IMR-90 (cell line): Measurements from ENCODE around the gene ZC3H8. TPM values are rescaled to one million over a fixed set of nuclear protein-coding genes. Genes with fewer than 3 reads are reported as not detected.
A peak's percentile ranks its signal among the peaks of the same experiment; 100 is the strongest.

Experiments
- ATAC-seq: fragments of 200-7000 bp; cut with Tn5 transposase; 2 replicates; pipeline ENCODE4 v1.9.1; 2020; ENCODE audit warnings: low read depth, mild to moderate bottlenecking, moderate library complexity
- BruUV-seq: library from RNA; stranded (reverse); fragments of 400-500 nt; replicated peaks from 2 replicates; lab custom pipeline; 2021; lab: Mats Ljungman, UMichigan
- CTCF ChIA-PET: fragments of 300-600 bp; formaldehyde crosslinking; extraction: SDS; loops from one replicate; lab custom pipeline; 2021; ENCODE audit warnings: antibody characterized with exemption; lab: Yijun Ruan, JAX
- POLR2A ChIA-PET: fragments of 300-600 bp; sonication (Branson Sonifier 250); formaldehyde crosslinking; loops from one replicate; lab custom pipeline; 2022; ENCODE audit warnings: antibody characterized with exemption; ENCODE audit not compliant: unreplicated experiment; lab: Charles Lee
- DNase-seq: peaks from one replicate; pipeline ENCODE4 v3.0.0; 2013
- H2AFZ ChIP-seq: replicated peaks from 2 replicates; pipeline ENCODE3; 2013; ENCODE audit warnings: low read length, mild to moderate bottlenecking; ENCODE audit not compliant: poor library complexity
- H2AK5ac ChIP-seq: 2 replicates; pipeline ENCODE4 v1.6.1; 2013; ENCODE audit warnings: low read depth, low read length, inconsistent platforms
- H2AK9ac ChIP-seq: replicated peaks from 2 replicates; pipeline ENCODE3; 2013; ENCODE audit warnings: mild to moderate bottlenecking, low read depth, low read length, moderate library complexity; ENCODE audit not compliant: poor library complexity
- H2BK120ac ChIP-seq: 2 replicates; pipeline ENCODE4 v1.6.1; 2013; ENCODE audit warnings: low read depth, low read length, inconsistent platforms
- H2BK15ac ChIP-seq: 3 replicates; pipeline ENCODE4 v1.6.1; 2013; ENCODE audit warnings: low read depth, low read length, inconsistent platforms
- H2BK20ac ChIP-seq: 2 replicates; pipeline ENCODE4 v1.6.1; 2013; ENCODE audit warnings: low read depth, mild to moderate bottlenecking, inconsistent platforms, low read length, moderate library complexity
- H2BK5ac ChIP-seq: 2 replicates; pipeline ENCODE4 v1.6.1; 2013; ENCODE audit warnings: mild to moderate bottlenecking, low read depth, low read length, inconsistent platforms; ENCODE audit not compliant: poor library complexity, severe bottlenecking
- H3K14ac ChIP-seq: replicated peaks from 2 replicates; pipeline ENCODE4 v1.6.1; 2013; ENCODE audit warnings: low read depth, low read length, inconsistent platforms
- H3K18ac ChIP-seq: 2 replicates; pipeline ENCODE4 v1.6.1; 2013; ENCODE audit warnings: low read depth, low read length, control low read depth
- H3K23ac ChIP-seq: 2 replicates; pipeline ENCODE4 v1.6.1; 2013; ENCODE audit warnings: low read depth, low read length, inconsistent platforms
- H3K27ac ChIP-seq: 2 replicates; pipeline ENCODE4 v1.5.1; 2013; ENCODE audit warnings: mild to moderate bottlenecking, control low read depth, low read length; ENCODE audit not compliant: insufficient read depth
- H3K27me3 ChIP-seq: 2 replicates; pipeline ENCODE4 v1.6.1; 2013; ENCODE audit warnings: low read length; ENCODE audit not compliant: control insufficient read depth, insufficient read depth
- H3K36me3 ChIP-seq: 2 replicates; pipeline ENCODE4 v1.6.1; 2013; ENCODE audit warnings: low read length, mixed read lengths; ENCODE audit not compliant: control insufficient read depth, insufficient read depth
- H3K4ac ChIP-seq: 2 replicates; pipeline ENCODE4 v1.6.1; 2013; ENCODE audit warnings: low read depth, low read length, inconsistent platforms
- H3K4me1 ChIP-seq: 2 replicates; pipeline ENCODE4 v1.6.1; 2013; ENCODE audit warnings: low read length, mixed read lengths; ENCODE audit not compliant: control insufficient read depth, insufficient read depth
- H3K4me2 ChIP-seq: 2 replicates; pipeline ENCODE4 v1.6.1; 2013; ENCODE audit warnings: low read depth, mild to moderate bottlenecking, control low read depth, low read length, moderate library complexity
- H3K4me3 ChIP-seq: 2 replicates; pipeline ENCODE4 v1.5.1; 2013; ENCODE audit warnings: low read depth, mild to moderate bottlenecking, control low read depth, low read length, moderate library complexity; ENCODE audit not compliant: insufficient read depth
- H3K56ac ChIP-seq: 2 replicates; pipeline ENCODE4 v1.6.1; 2013; ENCODE audit warnings: low read length, inconsistent platforms; ENCODE audit not compliant: insufficient read depth; ENCODE audit errors: extremely low read depth
- H3K79me1 ChIP-seq, 2 experiments: 2 replicates each; pipeline ENCODE4 v1.6.1; 2013; ENCODE audit warnings: low read length in 2 of 2, inconsistent platforms in 1 of 2, low read depth in 1 of 2
- H3K9ac ChIP-seq: 2 replicates; pipeline ENCODE4 v1.6.1; 2013; ENCODE audit warnings: low read depth, low read length, control low read depth
- H3K9me1 ChIP-seq: 2 replicates; pipeline ENCODE4 v1.6.1; 2013; ENCODE audit warnings: low read length, inconsistent platforms; ENCODE audit not compliant: insufficient read depth
- H3K9me3 ChIP-seq: 2 replicates; pipeline ENCODE4 v1.6.1; 2013; ENCODE audit warnings: low read length; ENCODE audit not compliant: control insufficient read depth, insufficient read depth
- H4K20me1 ChIP-seq: 2 replicates; pipeline ENCODE4 v1.6.1; 2013; ENCODE audit warnings: low read length, inconsistent platforms; ENCODE audit not compliant: insufficient read depth
- H4K5ac ChIP-seq: 2 replicates; pipeline ENCODE4 v1.6.1; 2013; ENCODE audit warnings: mild to moderate bottlenecking, low read depth, low read length, control low read depth
- H4K8ac ChIP-seq, 2 experiments: 2 replicates each; pipeline ENCODE4 v1.6.1; 2013; ENCODE audit warnings: low read depth in 2 of 2, low read length in 2 of 2, control low read depth in 1 of 2, inconsistent platforms in 1 of 2
- H4K91ac ChIP-seq: 2 replicates; pipeline ENCODE4 v1.6.1; 2013; ENCODE audit warnings: low read depth, low read length, inconsistent platforms; ENCODE audit not compliant: insufficient read depth
- BHLHE40 ChIP-seq: fragments of 150-350 bp; IDR thresholded peaks from 2 replicates; pipeline ENCODE4 v1.6.1; 2016; ENCODE audit warnings: mild to moderate bottlenecking, low read depth, low read length
- MAFK ChIP-seq: IDR thresholded peaks from 2 replicates; pipeline ENCODE4 v1.6.1; 2012; ENCODE audit warnings: low read depth, low read length, improper control_type of control experiment
- WGBS, 2 experiments: methylation state at CpG; one replicate each; pipeline versions ENCODE4 v1.1.5 to v1.1.7; 2013; ENCODE audit warnings: missing lambda C conversion rate in 2 of 2; ENCODE audit not compliant: insufficient read length in 1 of 2; ENCODE audit errors: extremely low coverage in 2 of 2; 5-methylcytosine and 5-hydroxymethylcytosine counted together
- dilution Hi-C: fragments of 300-500 bp; cut with HindIII; formaldehyde crosslinking; loops from one replicate; pipeline ENCODE4 v1.14.3; 2018; ENCODE audit warnings: low sequenced_read_pairs; ENCODE audit not compliant: unreplicated experiment
- in situ Hi-C: fragments of 300-500 bp; cut with MboI; formaldehyde crosslinking; loops from 3 replicates; pipeline ENCODE4 v1.14.3; 2019; ENCODE audit warnings: low sequenced_read_pairs, inconsistent platforms, mixed read lengths
- intact Hi-C: fragments of 100-400 bp; cut with micrococcal nuclease; formaldehyde crosslinking; loops from 2 replicates; pipeline ENCODE4 v1.10.0; 2022
- polyA plus RNA-seq, 3 experiments: library from polyadenylated mRNA; depleted of rRNA; stranded (reverse); fragments of >200 nt; gene quantifications; 2 replicates each; pipeline ENCODE4 v1.2.3, GENCODE V29; 2012; ENCODE audit warnings: low replicate concordance in 1 of 3
- total RNA-seq: library from RNA; depleted of rRNA; stranded (reverse); fragments of >200 nt; gene quantifications from 2 replicates; pipeline ENCODE4 v1.2.3, GENCODE V29; 2012

The ZC3H8 gene
- total and polyA plus RNA-seq, 2 of the 4 experiments (the other 2 are of a cell fraction): 0.18 to 1.6 TPM

DNA sequence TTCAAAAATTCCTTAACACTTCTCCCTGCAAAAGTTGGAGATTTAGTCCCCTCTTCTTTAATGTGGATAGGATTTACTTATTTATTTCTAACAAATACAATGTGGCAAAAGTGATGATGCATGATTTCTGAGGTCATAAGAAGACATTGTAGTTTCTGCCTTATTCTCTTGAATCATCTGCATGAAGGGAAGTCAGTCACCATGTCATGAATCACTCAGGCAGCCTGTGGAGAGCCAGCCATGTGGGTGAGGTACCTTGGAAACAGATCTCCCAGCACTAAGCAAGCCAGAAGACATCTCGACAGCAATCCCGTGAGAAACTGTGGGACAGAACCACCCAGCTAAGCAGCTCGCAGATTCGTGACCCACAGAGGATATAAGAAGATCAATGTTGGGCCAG, 2.7 kb upstream of the ZC3H8 start:
- H2AK5ac ChIP-seq: no peak overlapping the region
- no peak overlapping the region for H2BK20ac ChIP-seq
- H2BK120ac ChIP-seq: no peak overlapping the region
- H4K8ac ChIP-seq: no peak overlapping the region
- no peak overlapping the region for H3K4ac ChIP-seq
- TF ChIP-seq MAFK (peak; percentile 12; the same call in 1 of the 2 replicates), BHLHE40 (no peak)
- H3K79me1 ChIP-seq: peaks cover 0 to 9% of the 10 kb centered on the region in 2 experiments; a peak in 2 of 4 replicates
- no peak overlapping the region for H3K56ac ChIP-seq
- H4K5ac ChIP-seq: no peak overlapping the region
- no peak overlapping the region for H3K27ac ChIP-seq
- in situ Hi-C loops (loop anchor here (25.0 kb wide), 1 partner anchor 180 kb away; the partner anchor contains the start of gene RGPD8), dilution Hi-C loops (no loop called here), intact Hi-C loops (loop anchor here (5.0 kb wide), 3 partner anchors 205 to 285 kb away; partner anchors contain the start of genes POLR1B and TTL)
- H2BK15ac ChIP-seq: no peak overlapping the region
- no peaks in the 10 kb centered on the region for H4K20me1 ChIP-seq
- no peak overlapping the region for H3K23ac ChIP-seq
- ATAC-seq (no peak), DNase-seq (peak; percentile 62)
- H3K9me3 ChIP-seq: peaks cover 2% of the 10 kb centered on the region
- H3K27me3 ChIP-seq: peaks cover 2% of the 10 kb centered on the region; the same call in 1 of the 2 replicates
- WGBS, 2 experiments: 90% methylated on average over 2 of the region's 4 CpGs; no CpG with 5 or more reads in 1 of the 2 experiments
- no peaks in the 10 kb centered on the region for H3K36me3 ChIP-seq
- no peak overlapping the region for H2AK9ac ChIP-seq
- BruUV-seq: no TSS peak
- H3K9me1 ChIP-seq: no peaks in the 10 kb centered on the region
- ChIA-PET POLR2A (no interaction called here), CTCF (no interaction called here)
- H2BK5ac ChIP-seq: no peak overlapping the region
- H3K4me3 ChIP-seq: no peak overlapping the region
- no peak overlapping the region for H3K18ac ChIP-seq
- no peak overlapping the region for H3K14ac ChIP-seq
- H3K4me2 ChIP-seq: no peak overlapping the region
- no peak overlapping the region for H4K91ac ChIP-seq
- no peaks in the 10 kb centered on the region for H3K4me1 ChIP-seq
- H3K9ac ChIP-seq: no peak overlapping the region
- H2AFZ ChIP-seq: no peak overlapping the region
